Pancreas (tissue), 10 donors: ENCODE results near the gene CACUL1. TPM values are rescaled to one million over a fixed set of nuclear protein-coding genes. Genes with fewer than 3 reads are reported as not detected.
"Not testable (repeated sequence)": the region's sequence is repeated elsewhere in the genome, so short reads cannot be mapped to it uniquely, and the experiment has no call there.

ENCODE experiments used
- ATAC-seq, 4 donors: fragments of 200-7000 bp; cut with Tn5 transposase; one replicate each; pipeline versions ENCODE4 v1.8.0 to v1.9.1; 2020; ENCODE audit warnings: mild to moderate bottlenecking in 4 of 4, moderate library complexity in 4 of 4
- DNase-seq, 6 donors: peaks; one replicate each; pipeline ENCODE4 v3.0.0-alpha.2; 2020
- FAIRE-seq: peaks from 2 replicates; lab custom pipeline; 2012; peaks lifted over from hg19 to GRCh38; lab: Jason Lieb, UNC
- H3K27ac ChIP-seq, 4 donors: fragments of 200-600 bp; sonication (generic); 1 replicate in 3 of 4; 2 replicates in 1 of 4; pipeline versions ENCODE4 v1.5.0 to v1.8.0; 2020
- H3K27me3 ChIP-seq, 4 donors: fragments of 200-600 bp; one replicate each; pipeline ENCODE4 v1.8.0; 2021
- H3K36me3 ChIP-seq, 3 donors: fragments of 200-600 bp; sonication (generic) in 1 of 3; one replicate each; pipeline versions ENCODE4 v1.5.0 to v1.8.0; 2020 to 2021
- H3K4me1 ChIP-seq, 3 donors: fragments of 200-600 bp; one replicate each; pipeline ENCODE4 v1.8.0; 2021
- H3K4me3 ChIP-seq, 4 donors: fragments of 200-600 bp; sonication (generic) in 2 of 4; one replicate each; pipeline versions ENCODE4 v1.5.0 to v1.8.0; 2020 to 2021
- H3K9me3 ChIP-seq, 4 donors: fragments of 200-600 bp; one replicate each; pipeline ENCODE4 v1.8.0; 2021
- WGBS, 2 donors: extraction: QIAGEN DNeasy Blood & Tissue Kit; methylation state at CpG; one replicate each; pipeline ENCODE4 v1.1.7; 2013; 5-methylcytosine and 5-hydroxymethylcytosine counted together
- intact Hi-C, 3 donors: fragments of 100-400 bp; cut with DNase I; formaldehyde crosslinking; loops; one replicate each; pipeline versions ENCODE4 v1.11.1 to v1.14.2; 2022
- polyA plus RNA-seq, 2 donors: library from polyadenylated mRNA; stranded (reverse); fragments of 200-250 nt; gene quantifications; one replicate each; pipeline ENCODE4 v1.2.3, GENCODE V29; 2013
- total RNA-seq, 6 donors: library from RNA; stranded (reverse); fragmentation: NEBNext Ultra II Directional in 4 of 6; extraction: Animal tissue kit (Norgen Biotek cat#: 25700) in 4 of 6; gene quantifications; one replicate each; pipeline versions ENCODE4 v1.2.1 to v1.2.4, GENCODE V29; 2021 to 2023
- TF ChIP-seq, protein P1 (sequence below), 4 donors: fragments of 200-600 bp; sonication (generic) in 3 of 4; IDR thresholded peaks; one replicate each; pipeline versions ENCODE4 v1.5.0 to v1.8.0; 2021; ENCODE audit warnings: antibody characterized with exemption in 4 of 4
- donor health status: healthy with polysubstance abuse.
- donor health status: DM: no; HTN: no; CAD: no; lungs with moderate emphysema.
- donor health status: DM: no; HTN: no; CAD: no.
- donor health status: control.
- donor health status: control.
- donor health status: Bipolar disorder and iron deficiency.
- donor health status: DM: yes; HTN: yes; CAD: no.
- donor health status: DM: no; HTN: no; CAD: no.
- donor health status: DM: no; HTN: no; CAD: no.
- donor health status: DM: yes; HTN: yes; CAD: no.

Gene CACUL1
- total and polyA plus RNA-seq, 8 donors: 3.1 to 28.3 (median 16.2) TPM

DNA sequence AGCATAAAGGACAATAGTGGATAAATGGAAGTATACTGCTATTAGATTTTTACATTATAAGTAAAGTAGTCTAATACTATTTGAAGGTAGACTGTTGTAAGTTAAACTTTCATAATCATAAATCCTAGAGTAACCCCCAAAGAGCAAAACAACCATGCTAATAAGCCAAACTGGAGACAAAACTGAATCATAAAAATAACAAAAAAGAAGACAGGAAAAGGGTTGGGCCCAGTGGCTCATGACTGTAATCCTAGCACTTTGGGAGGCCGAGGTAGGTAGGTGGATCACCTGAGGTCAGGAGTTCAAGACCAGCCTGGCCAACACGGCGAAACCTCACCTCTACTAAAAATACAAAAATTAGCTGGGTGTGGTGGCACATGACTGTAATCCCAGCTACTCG is 9.7 kb downstream of the CACUL1 start:
- no peaks in the 10 kb centered on the region for H3K9me3 ChIP-seq
- intact Hi-C loops: no loop called here
- DNase-seq: no peak
- 93 to 98% methylated on average over 4 of the region's 4 CpGs for WGBS, 2 donors
- TF ChIP-seq, protein P1, sequence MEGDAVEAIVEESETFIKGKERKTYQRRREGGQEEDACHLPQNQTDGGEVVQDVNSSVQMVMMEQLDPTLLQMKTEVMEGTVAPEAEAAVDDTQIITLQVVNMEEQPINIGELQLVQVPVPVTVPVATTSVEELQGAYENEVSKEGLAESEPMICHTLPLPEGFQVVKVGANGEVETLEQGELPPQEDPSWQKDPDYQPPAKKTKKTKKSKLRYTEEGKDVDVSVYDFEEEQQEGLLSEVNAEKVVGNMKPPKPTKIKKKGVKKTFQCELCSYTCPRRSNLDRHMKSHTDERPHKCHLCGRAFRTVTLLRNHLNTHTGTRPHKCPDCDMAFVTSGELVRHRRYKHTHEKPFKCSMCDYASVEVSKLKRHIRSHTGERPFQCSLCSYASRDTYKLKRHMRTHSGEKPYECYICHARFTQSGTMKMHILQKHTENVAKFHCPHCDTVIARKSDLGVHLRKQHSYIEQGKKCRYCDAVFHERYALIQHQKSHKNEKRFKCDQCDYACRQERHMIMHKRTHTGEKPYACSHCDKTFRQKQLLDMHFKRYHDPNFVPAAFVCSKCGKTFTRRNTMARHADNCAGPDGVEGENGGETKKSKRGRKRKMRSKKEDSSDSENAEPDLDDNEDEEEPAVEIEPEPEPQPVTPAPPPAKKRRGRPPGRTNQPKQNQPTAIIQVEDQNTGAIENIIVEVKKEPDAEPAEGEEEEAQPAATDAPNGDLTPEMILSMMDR (IDR thresholded peaks at IDR 0.05): no peak
- no peak overlapping the region for H3K27ac ChIP-seq
- H3K4me1 ChIP-seq: peaks cover 3 to 14% (median 13%) of the 10 kb centered on the region in 3 donors
- H3K36me3 ChIP-seq: no peaks in the 10 kb centered on the region
- no peaks in the 10 kb centered on the region for H3K27me3 ChIP-seq
- FAIRE-seq: no peak
- H3K4me3 ChIP-seq: no peak overlapping the region
- no peak for ATAC-seq

DNA sequence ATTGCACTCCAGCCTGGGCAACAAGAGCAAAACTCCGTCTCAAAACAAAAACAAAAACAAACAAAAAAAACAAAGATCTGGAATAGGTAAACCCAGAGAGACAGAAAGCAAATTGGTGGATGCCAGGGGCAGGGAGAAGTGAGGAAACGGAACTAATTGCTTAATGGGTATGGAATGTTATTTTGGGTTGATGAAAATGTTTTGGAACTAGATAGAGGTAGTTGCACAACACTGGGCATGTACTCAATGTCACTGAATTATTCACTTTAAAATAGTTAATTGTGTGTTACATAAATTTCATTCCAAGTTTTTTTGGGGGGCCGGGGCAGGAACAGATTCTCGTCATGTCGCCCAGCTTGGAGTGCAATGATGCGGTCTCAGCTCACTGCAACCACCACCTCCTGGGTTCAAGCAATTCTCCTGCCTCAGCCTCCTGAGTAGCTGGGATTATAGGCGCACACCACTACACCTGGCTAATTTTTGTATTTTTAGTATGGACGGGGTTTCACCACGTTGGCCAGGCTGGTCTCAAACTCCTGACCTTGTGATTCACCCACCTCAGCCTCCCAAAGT is 10.3 kb downstream of the CACUL1 start:
- H3K27me3 ChIP-seq, H3K4me3 ChIP-seq, FAIRE-seq, DNase-seq, H3K9me3 ChIP-seq, intact Hi-C loops, H3K36me3 ChIP-seq, H3K27ac ChIP-seq: not testable (repeated sequence)
- peak in 3 of 4 donors; percentile 42 to 59 (median 57) for ATAC-seq
- WGBS, 2 donors: 83 to 86% methylated on average over 9 of the region's 9 CpGs
- H3K4me1 ChIP-seq: peaks cover 3 to 15% (median 14%) of the 10 kb centered on the region in 3 donors

DNA sequence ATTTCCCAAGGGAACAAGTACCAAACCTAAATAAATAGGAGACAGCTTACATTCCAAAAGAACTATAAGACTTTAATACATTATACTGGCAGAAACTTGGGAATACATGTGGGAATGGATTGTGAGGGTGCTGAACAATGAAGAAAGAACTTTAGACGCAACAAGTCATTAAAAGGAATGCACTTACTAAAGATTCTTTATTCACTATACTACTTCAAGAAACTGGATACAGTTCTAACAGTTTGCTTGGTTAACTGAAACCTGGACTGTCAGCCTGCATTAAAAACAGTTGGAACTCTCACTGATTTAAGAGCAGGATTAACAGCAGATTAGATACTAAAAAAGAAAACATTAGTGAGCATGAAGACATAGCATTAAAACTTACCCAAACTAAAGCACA is 12.0 kb downstream of the CACUL1 start:
- H3K27me3 ChIP-seq: no peaks in the 10 kb centered on the region
- WGBS, 2 donors: 87 to 97% methylated on average over 1 of the region's 1 CpG
- intact Hi-C loops: no loop called here
- H3K4me1 ChIP-seq: peaks cover 6 to 26% (median 21%) of the 10 kb centered on the region in 3 donors
- FAIRE-seq (no peak), DNase-seq (no peak), ATAC-seq (no peak)
- no peak overlapping the region for H3K4me3 ChIP-seq
- H3K27ac ChIP-seq: no peak overlapping the region
- TF ChIP-seq, protein P1 (IDR thresholded peaks at IDR 0.05): no peak
- H3K36me3 ChIP-seq: no peaks in the 10 kb centered on the region
- no peaks in the 10 kb centered on the region for H3K9me3 ChIP-seq

DNA sequence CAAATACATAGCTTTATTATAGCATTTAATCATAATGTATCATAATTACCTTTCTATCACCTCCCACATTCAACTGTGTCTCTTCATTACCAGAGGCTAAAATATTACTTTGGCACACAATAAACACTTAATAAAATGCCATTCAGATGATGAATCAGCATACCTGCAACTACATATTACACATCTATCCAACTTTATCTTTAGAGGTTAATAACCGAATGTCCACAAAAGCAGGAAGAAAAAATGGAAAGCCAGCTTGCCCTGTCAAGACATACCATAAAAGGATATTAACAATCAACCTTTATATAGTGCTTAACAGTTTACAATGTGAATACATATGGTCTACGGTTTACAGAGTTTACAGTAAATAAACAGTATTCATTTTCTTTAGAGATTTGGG is 12.7 kb downstream of the CACUL1 start:
- Histone ChIP-seq H3K4me1 (peaks cover 6 to 31% (median 29%) of the 10 kb centered on the region in 3 donors), H3K27ac (no peak overlapping the region), H3K9me3 (no peaks in the 10 kb centered on the region), H3K4me3 (no peak overlapping the region), H3K36me3 (no peaks in the 10 kb centered on the region), H3K27me3 (no peaks in the 10 kb centered on the region)
- ATAC-seq (peak in 2 of 4 donors; percentile 14 to 29), FAIRE-seq (peak; percentile 9), DNase-seq (no peak)
- intact Hi-C loops: no loop called here
- 44 to 45% methylated on average over 2 of the region's 2 CpGs for WGBS, 2 donors
- TF ChIP-seq, protein P1 (IDR thresholded peaks at IDR 0.05): no peak

DNA sequence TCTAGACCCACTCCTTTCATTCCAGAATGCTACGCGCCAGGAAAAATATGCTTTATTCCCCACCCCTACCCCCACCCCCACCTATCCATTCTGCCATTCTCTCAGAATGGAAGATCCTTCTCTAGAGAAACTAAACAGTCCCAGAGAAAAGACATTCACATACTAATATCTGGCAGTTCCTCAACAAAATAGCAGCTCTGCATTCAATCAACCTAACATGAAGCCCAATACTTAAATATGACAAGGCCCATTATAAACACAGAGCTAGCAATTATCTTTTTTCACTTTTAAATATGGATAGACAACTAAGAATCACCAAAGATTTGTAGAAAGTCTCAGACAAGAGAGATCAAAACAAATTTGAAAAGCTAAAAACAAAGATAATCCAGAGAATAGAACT is 16.4 kb downstream of the CACUL1 start:
- DNase-seq: no peak
- no peaks in the 10 kb centered on the region for H3K36me3 ChIP-seq
- no peaks in the 10 kb centered on the region for H3K9me3 ChIP-seq
- ATAC-seq: no peak
- H3K4me3 ChIP-seq: no peak overlapping the region
- FAIRE-seq: peak; percentile 45
- TF ChIP-seq, protein P1 (IDR thresholded peaks at IDR 0.05): no peak
- 73 to 75% methylated on average over 2 of the region's 2 CpGs for WGBS, 2 donors
- H3K27me3 ChIP-seq: no peaks in the 10 kb centered on the region
- intact Hi-C loops: no loop called here
- peaks cover 9 to 51% (median 31%) of the 10 kb centered on the region in 3 donors for H3K4me1 ChIP-seq
- H3K27ac ChIP-seq: no peak overlapping the region
